ENCODE data around the gene PIK3R1.

PIK3R1 gene

GRCh38 chr5:68303038-68303738 lies 87.6 kb downstream of the PIK3R1 start:
- DNase-seq = no peak

GRCh38 chr5:68303754-68304420 lies 88.3 kb downstream of the PIK3R1 start:
- DNase-seq = no peak

- no peak for DNase-seq
Observed at GRCh38 chr5:68304421-68305052, 89.0 kb downstream of the PIK3R1 start.

- DNase-seq = no peak
Observed at GRCh38 chr5:68305223-68305870, 89.8 kb downstream of the PIK3R1 start.

GRCh38 chr5:68306361-68307014 lies 90.9 kb downstream of the PIK3R1 start:
- no peak for DNase-seq

GRCh38 chr5:68313336-68313735 lies 97.8 kb downstream of the PIK3R1 start:
- no peak for DNase-seq

- no peak for DNase-seq
Observed at GRCh38 chr5:68314465-68314864, 98.9 kb downstream of the PIK3R1 start.

- no peak for DNase-seq
Observed at GRCh38 chr5:68315679-68316271, 100.2 kb downstream of the PIK3R1 start.

- no peak for DNase-seq
Observed at GRCh38 chr5:68316469-68316868, 100.9 kb downstream of the PIK3R1 start.

GRCh38 chr5:68317646-68318045 lies 102.1 kb downstream of the PIK3R1 start:
- DNase-seq = no peak

GRCh38 chr5:68318955-68319705 lies 103.6 kb downstream of the PIK3R1 start:
- DNase-seq = no peak

- no peak for DNase-seq
Observed at GRCh38 chr5:68319706-68320412, 104.3 kb downstream of the PIK3R1 start.

GRCh38 chr5:68320413-68320986 lies 104.9 kb downstream of the PIK3R1 start:
- DNase-seq = no peak

GRCh38 chr5:68325065-68325580 lies 109.6 kb downstream of the PIK3R1 start:
- DNase-seq = no peak

- no peak for DNase-seq
Observed at GRCh38 chr5:68329554-68330255, 114.1 kb downstream of the PIK3R1 start.

- no peak for DNase-seq
Observed at GRCh38 chr5:68330574-68330973, 115.0 kb downstream of the PIK3R1 start.

GRCh38 chr5:68331192-68332079 lies 115.9 kb downstream of the PIK3R1 start:
- DNase-seq = no peak

- no peak for DNase-seq
Observed at GRCh38 chr5:68332080-68332451, 116.5 kb downstream of the PIK3R1 start.

- DNase-seq = no peak
Observed at GRCh38 chr5:68332556-68332955, 117.0 kb downstream of the PIK3R1 start.
